ENCODE measurements around the gene WDR73.

DNA sequence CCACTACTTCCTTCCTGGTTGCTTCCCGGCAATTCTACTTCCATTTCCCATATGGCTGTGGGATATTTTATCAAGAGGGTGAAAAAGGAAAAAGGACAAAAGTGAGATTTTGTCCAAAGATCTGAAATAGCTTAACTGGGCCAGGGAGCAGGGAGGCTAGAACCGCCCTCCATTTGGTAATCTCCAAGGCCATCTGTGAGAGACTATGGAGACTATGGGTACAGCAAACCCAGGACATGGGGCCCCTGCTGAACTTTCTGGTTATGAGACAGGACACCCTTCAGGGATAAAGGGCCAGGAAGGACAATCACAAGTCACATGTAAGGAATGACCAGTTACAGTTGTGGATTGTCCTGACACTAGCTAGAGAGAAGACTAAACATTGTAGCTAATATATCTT is 29.0 kb downstream of the WDR73 start:
- TF ChIP-seq GATA2 (IDR thresholded peaks at IDR 0.05; ENCODE audit: low read depth, low read length) (no peak), GATA3 (IDR thresholded peaks at IDR 0.05; ENCODE audit: low read depth, low read length) (no peak)

Data from SH-SY5Y (cell line).